Fibroblast of the aortic adventitia (primary cell): ENCODE results near the gene TRIM63. TPM values are rescaled to one million over a fixed set of nuclear protein-coding genes. Genes with fewer than 3 reads are reported as not detected.

Source experiments
- DNase-seq: peaks from one replicate; pipeline ENCODE4 v3.0.0-alpha.2; 2010; ENCODE audit warnings: low read depth
- H3K4me3 ChIP-seq: 2 replicates; pipeline ENCODE4 v1.5.1; 2011; ENCODE audit warnings: low read depth, mild to moderate bottlenecking, control low read depth, low read length, moderate library complexity
- CTCF ChIP-seq: IDR thresholded peaks from 2 replicates; pipeline ENCODE4 v1.5.1; 2011; ENCODE audit warnings: mild to moderate bottlenecking, low read length, control low read depth, inconsistent platforms; ENCODE audit not compliant: insufficient read depth
- total RNA-seq: library from RNA; depleted of rRNA; stranded (reverse); fragments of >200 nt; gene quantifications from 2 replicates; pipeline ENCODE4 v1.2.3, GENCODE V29; 2012; ENCODE audit warnings: low replicate concordance

The TRIM63 gene
- total RNA-seq, 1 donor, result 0.09 TPM

GRCh38 chr1:26012864-26013263 is 54.6 kb downstream of the TRIM63 start:
- DNase-seq, result no peak
- TF ChIP-seq CTCF, result no peak
- H3K4me3 ChIP-seq, result no peak overlapping the region

- H3K4me3 ChIP-seq, result no peak overlapping the region
- no peak for TF ChIP-seq CTCF
- DNase-seq, result no peak
Measured at GRCh38 chr1:26010825-26011224, 56.6 kb downstream of the TRIM63 start.

GRCh38 chr1:26009796-26010447 is 57.5 kb downstream of the TRIM63 start:
- DNase-seq, result no peak
- no peak for TF ChIP-seq CTCF
- no peak overlapping the region for H3K4me3 ChIP-seq

GRCh38 chr1:26006710-26007109 is 60.7 kb downstream of the TRIM63 start:
- DNase-seq, result no peak
- no peak for TF ChIP-seq CTCF
- H3K4me3 ChIP-seq, result no peak overlapping the region

- no peak for TF ChIP-seq CTCF
- H3K4me3 ChIP-seq, result no peak overlapping the region
- DNase-seq, result peak; percentile 26
Measured at GRCh38 chr1:26005434-26006105, 61.9 kb downstream of the TRIM63 start.

- no peak for DNase-seq
- no peak for TF ChIP-seq CTCF
- no peak overlapping the region for H3K4me3 ChIP-seq
Measured at GRCh38 chr1:26003756-26004155, 63.7 kb downstream of the TRIM63 start.
